ENCODE data around the gene KRT5. TPM values are rescaled to one million over a fixed set of nuclear protein-coding genes. Genes with fewer than 3 reads are reported as not detected.

Gene KRT5
- total RNA-seq, 5 donors from 2014 or later (not counting 1 experiment from before 2014, with no cell fraction given): not detected

- no peak overlapping the region for H3K4me3 Mint-ChIP-seq
- H3K27ac Mint-ChIP-seq: no peak overlapping the region
- ChIA-PET CTCF (no interaction called here), POLR2A (no interaction called here)
- H3K9me3 ChIP-seq: no peaks in the 10 kb centered on the region
- H3K27me3 Mint-ChIP-seq: no peaks in the 10 kb centered on the region
- H3K4me1 ChIP-seq (ENCODE audit: control insufficient read depth in 1 of 2, extremely low read depth in 1 of 2, insufficient read depth in 2 of 2, low read length in 2 of 2): peaks cover 0 to 20% of the 10 kb centered on the region in 2 experiments
- no peak overlapping the region for H3K4me3 ChIP-seq (ENCODE audit: control insufficient read depth in 1 of 2, extremely low read depth in 1 of 2, low read length in 1 of 2)
- 80% methylated on average over 8 of the region's 8 CpGs for WGBS (ENCODE audit: insufficient coverage)
- no peak for DNase-seq
- peaks cover 0 to 14% of the 10 kb centered on the region in 2 experiments for H3K27me3 ChIP-seq (replicated peaks in 1 of 2; ENCODE audit: control insufficient read depth in 2 of 2, extremely low read depth in 1 of 2, insufficient read depth in 2 of 2, low read length in 1 of 2)
- no peaks in the 10 kb centered on the region for H3K36me3 Mint-ChIP-seq
- H3K27ac ChIP-seq (ENCODE audit: low read length): no peak overlapping the region
- no peak for ATAC-seq (replicated peaks in 1 of 4)
- H3K4me1 Mint-ChIP-seq: peaks cover 0 to 8% (median 0%) of the 10 kb centered on the region in 3 donors
- H3K9me3 Mint-ChIP-seq: no peaks in the 10 kb centered on the region
- no peaks in the 10 kb centered on the region for H3K36me3 ChIP-seq (ENCODE audit: control insufficient read depth in 2 of 2, extremely low read depth in 1 of 2, insufficient read depth in 1 of 2, low read length in 1 of 2)
These were observed 8.5 kb upstream of the KRT5 start for GRCh38 chr12:52528641-52529143.

GRCh38 chr12:52527121-52527800 lies 7.1 kb upstream of the KRT5 start:
- ChIA-PET POLR2A (no interaction called here), CTCF (no interaction called here)
- Mint-ChIP-seq H3K9me3 (no peaks in the 10 kb centered on the region), H3K4me1 (peaks cover 0 to 8% (median 0%) of the 10 kb centered on the region in 3 donors), H3K27ac (no peak overlapping the region), H3K36me3 (no peaks in the 10 kb centered on the region), H3K27me3 (peaks cover under 1 to 1% of the 10 kb centered on the region in 2 donors), H3K4me3 (no peak overlapping the region)
- peaks cover 0 to 20% of the 10 kb centered on the region in 2 experiments for H3K27me3 ChIP-seq (replicated peaks in 1 of 2; ENCODE audit: control insufficient read depth in 2 of 2, extremely low read depth in 1 of 2, insufficient read depth in 2 of 2, low read length in 1 of 2)
- H3K9me3 ChIP-seq: no peaks in the 10 kb centered on the region
- ATAC-seq (replicated peaks in 1 of 4) (no peak), DNase-seq (peak in 1 of 35 experiments; percentile 7)
- H3K36me3 ChIP-seq (ENCODE audit: control insufficient read depth in 2 of 2, extremely low read depth in 1 of 2, insufficient read depth in 1 of 2, low read length in 1 of 2): no peaks in the 10 kb centered on the region
- H3K4me3 ChIP-seq (ENCODE audit: control insufficient read depth in 1 of 2, extremely low read depth in 1 of 2, low read length in 1 of 2): no peak overlapping the region
- no peak overlapping the region for H3K27ac ChIP-seq (ENCODE audit: low read length)
- H3K4me1 ChIP-seq (ENCODE audit: control insufficient read depth in 1 of 2, extremely low read depth in 1 of 2, insufficient read depth in 2 of 2, low read length in 2 of 2): peaks cover 0 to 20% of the 10 kb centered on the region in 2 experiments
- WGBS (ENCODE audit: insufficient coverage): 75% methylated on average over 2 of the region's 4 CpGs

- peak in 1 of 4 experiments; percentile 29 for ATAC-seq (replicated peaks in 1 of 4)
- peaks cover 1 to 4% of the 10 kb centered on the region in 2 donors for H3K27me3 Mint-ChIP-seq
- no peaks in the 10 kb centered on the region for H3K36me3 Mint-ChIP-seq
- no peak overlapping the region for H3K4me3 ChIP-seq (ENCODE audit: control insufficient read depth in 1 of 2, extremely low read depth in 1 of 2, low read length in 1 of 2)
- CTCF ChIA-PET: no interaction called here
- 65% methylated on average over 6 of the region's 8 CpGs for WGBS (ENCODE audit: insufficient coverage)
- peaks cover 0 to 25% of the 10 kb centered on the region in 2 experiments for H3K27me3 ChIP-seq (replicated peaks in 1 of 2; ENCODE audit: control insufficient read depth in 2 of 2, extremely low read depth in 1 of 2, insufficient read depth in 2 of 2, low read length in 1 of 2)
- no peaks in the 10 kb centered on the region for H3K36me3 ChIP-seq (ENCODE audit: control insufficient read depth in 2 of 2, extremely low read depth in 1 of 2, insufficient read depth in 1 of 2, low read length in 1 of 2)
- peaks cover 0 to 8% (median 0%) of the 10 kb centered on the region in 3 donors for H3K4me1 Mint-ChIP-seq
- no peak overlapping the region for H3K27ac Mint-ChIP-seq
- no peak overlapping the region for H3K4me3 Mint-ChIP-seq
- no peaks in the 10 kb centered on the region for H3K9me3 Mint-ChIP-seq
- POLR2A ChIA-PET: no interaction called here
- peak in 4 of 35 experiments; percentile 3 to 32 (median 13) for DNase-seq
- no peak overlapping the region for H3K27ac ChIP-seq (ENCODE audit: low read length)
- H3K4me1 ChIP-seq (ENCODE audit: control insufficient read depth in 1 of 2, extremely low read depth in 1 of 2, insufficient read depth in 2 of 2, low read length in 2 of 2): peaks cover 0 to 20% of the 10 kb centered on the region in 2 experiments
- H3K9me3 ChIP-seq: no peaks in the 10 kb centered on the region
These were observed 6.3 kb upstream of the KRT5 start for GRCh38 chr12:52526511-52526951.

- CTCF ChIA-PET: no interaction called here
- H3K27ac Mint-ChIP-seq: no peak overlapping the region
These were observed 5.7 kb upstream of the KRT5 start for GRCh38 chr12:52525661-52526499.

GRCh38 chr12:52524898-52525591 lies 4.9 kb upstream of the KRT5 start:
- Histone ChIP-seq H3K27me3 (replicated peaks in 1 of 2; ENCODE audit: control insufficient read depth in 2 of 2, extremely low read depth in 1 of 2, insufficient read depth in 2 of 2, low read length in 1 of 2) (peaks cover 0 to 20% of the 10 kb centered on the region in 2 experiments), H3K4me1 (ENCODE audit: control insufficient read depth in 1 of 2, extremely low read depth in 1 of 2, insufficient read depth in 2 of 2, low read length in 2 of 2) (peaks cover 0 to 20% of the 10 kb centered on the region in 2 experiments), H3K9me3 (no peaks in the 10 kb centered on the region), H3K27ac (ENCODE audit: low read length) (no peak overlapping the region), H3K36me3 (ENCODE audit: control insufficient read depth in 2 of 2, extremely low read depth in 1 of 2, insufficient read depth in 1 of 2, low read length in 1 of 2) (no peaks in the 10 kb centered on the region), H3K4me3 (ENCODE audit: control insufficient read depth in 1 of 2, extremely low read depth in 1 of 2, low read length in 1 of 2) (no peak overlapping the region)
- CTCF ChIA-PET: no interaction called here
- Mint-ChIP-seq H3K36me3 (no peaks in the 10 kb centered on the region), H3K27ac (no peak overlapping the region), H3K27me3 (peaks cover 1 to 4% of the 10 kb centered on the region in 2 donors), H3K9me3 (no peaks in the 10 kb centered on the region), H3K4me1 (peaks cover 0 to 8% (median 0%) of the 10 kb centered on the region in 3 donors), H3K4me3 (no peak overlapping the region)
- 100% methylated on average over 1 of the region's 5 CpGs for WGBS (ENCODE audit: insufficient coverage)
- peak in 2 of 35 experiments; percentile 2 to 13 for DNase-seq
- POLR2A ChIA-PET: no interaction called here
- no peak for ATAC-seq (replicated peaks in 1 of 4)

More at GRCh38 chr12:52525661-52526499, 5.7 kb upstream of the KRT5 start:
- POLR2A ChIA-PET: no interaction called here
- no peak overlapping the region for H3K27ac ChIP-seq (ENCODE audit: low read length)
- H3K27me3 Mint-ChIP-seq: peaks cover 1 to 4% of the 10 kb centered on the region in 2 donors
- H3K4me3 Mint-ChIP-seq: no peak overlapping the region
- WGBS (ENCODE audit: insufficient coverage): 80% methylated on average over 8 of the region's 13 CpGs
- DNase-seq (peak in 2 of 35 experiments; percentile 1 to 23), ATAC-seq (replicated peaks in 1 of 4) (no peak)
- peaks cover 0 to 8% (median 0%) of the 10 kb centered on the region in 3 donors for H3K4me1 Mint-ChIP-seq
- H3K9me3 ChIP-seq: no peaks in the 10 kb centered on the region
- peaks cover 0 to 23% of the 10 kb centered on the region in 2 experiments for H3K27me3 ChIP-seq (replicated peaks in 1 of 2; ENCODE audit: control insufficient read depth in 2 of 2, extremely low read depth in 1 of 2, insufficient read depth in 2 of 2, low read length in 1 of 2)
- H3K4me3 ChIP-seq (ENCODE audit: control insufficient read depth in 1 of 2, extremely low read depth in 1 of 2, low read length in 1 of 2): no peak overlapping the region
- no peaks in the 10 kb centered on the region for H3K36me3 Mint-ChIP-seq
- H3K4me1 ChIP-seq (ENCODE audit: control insufficient read depth in 1 of 2, extremely low read depth in 1 of 2, insufficient read depth in 2 of 2, low read length in 2 of 2): peaks cover 0 to 20% of the 10 kb centered on the region in 2 experiments
- H3K36me3 ChIP-seq (ENCODE audit: control insufficient read depth in 2 of 2, extremely low read depth in 1 of 2, insufficient read depth in 1 of 2, low read length in 1 of 2): no peaks in the 10 kb centered on the region
- no peaks in the 10 kb centered on the region for H3K9me3 Mint-ChIP-seq

Measured in T-cell (primary cell).